ENCODE data around the gene GLS2. TPM values are rescaled to one million over a fixed set of nuclear protein-coding genes. Genes with fewer than 3 reads are reported as not detected.
"Not testable (repeated sequence)": the region's sequence is repeated elsewhere in the genome, so short reads cannot be mapped to it uniquely, and the experiment has no call there.

GLS2 gene
- total and polyA plus RNA-seq, 7 donors = 0.08 to 0.19 (median 0.15) TPM; not detected in 3

DNA sequence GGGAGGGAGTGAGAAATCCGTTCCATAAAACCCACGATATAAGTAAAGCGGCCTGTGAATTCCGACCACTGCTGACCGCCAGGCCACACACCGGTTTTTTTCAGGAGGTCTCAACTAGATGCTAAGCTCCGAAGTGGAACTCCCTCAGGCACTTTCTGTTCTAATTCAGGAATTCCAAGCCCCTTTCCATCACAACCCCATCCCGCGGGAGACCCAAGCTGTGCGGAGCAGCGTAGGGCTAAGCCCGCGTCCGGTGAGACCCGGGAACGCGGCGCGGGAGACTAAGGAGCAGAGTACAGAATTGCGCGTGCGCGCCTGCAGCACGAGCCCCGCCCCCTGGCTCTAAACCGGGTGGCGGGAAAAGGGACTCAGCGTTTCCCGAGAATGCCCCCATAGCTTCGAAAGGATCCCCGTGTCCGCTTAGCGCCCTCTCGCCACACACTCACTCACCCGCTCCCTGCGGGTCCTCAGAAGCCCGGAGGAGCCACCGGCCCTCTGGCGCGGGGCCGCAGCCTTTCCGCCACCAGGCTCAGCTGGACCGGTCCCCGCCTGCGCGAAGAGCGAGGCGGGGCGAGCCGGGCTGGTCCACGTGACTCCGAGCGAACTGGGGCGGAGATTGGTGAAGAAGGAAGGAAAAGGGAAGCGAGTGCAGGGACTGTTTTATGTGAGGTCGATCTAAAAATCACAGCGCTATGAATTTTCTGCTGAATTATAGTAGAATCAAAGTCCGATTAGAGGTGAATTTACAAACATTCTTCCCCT lies 38.9 kb downstream of the GLS2 start, which contains the start of gene TIMELESS:
Gene TIMELESS (minus strand): TSS at position 567 of the 762 bp plus-strand sequence. CDS start 15,256 bp downstream, outside the sequence.
- ATAC-seq (peak; percentile 98 to 99 (median 98)), DNase-seq (peak; percentile 86 to 93)
- Histone ChIP-seq H3K27me3 (ENCODE audit: insufficient read depth in 3 of 3, low read length in 2 of 3) (no peaks in the 10 kb centered on the region), H3K4me3 (peak within 1 kb of the TSS; percentile 74), H3K4me1 (peaks cover 3% of the 10 kb centered on the region), H3K27ac (peak within 1 kb of the TSS; percentile 86), H3K9me3 (no peaks in the 10 kb centered on the region), H3K36me3 (ENCODE audit: insufficient read depth in 1 of 2, low read depth in 1 of 2) (no peaks in the 10 kb centered on the region)
- 0 to 1% (median 0%) methylated on average over 50 to 58 of the region's 58 CpGs for WGBS, 3 donors
- TF ChIP-seq, protein P1, sequence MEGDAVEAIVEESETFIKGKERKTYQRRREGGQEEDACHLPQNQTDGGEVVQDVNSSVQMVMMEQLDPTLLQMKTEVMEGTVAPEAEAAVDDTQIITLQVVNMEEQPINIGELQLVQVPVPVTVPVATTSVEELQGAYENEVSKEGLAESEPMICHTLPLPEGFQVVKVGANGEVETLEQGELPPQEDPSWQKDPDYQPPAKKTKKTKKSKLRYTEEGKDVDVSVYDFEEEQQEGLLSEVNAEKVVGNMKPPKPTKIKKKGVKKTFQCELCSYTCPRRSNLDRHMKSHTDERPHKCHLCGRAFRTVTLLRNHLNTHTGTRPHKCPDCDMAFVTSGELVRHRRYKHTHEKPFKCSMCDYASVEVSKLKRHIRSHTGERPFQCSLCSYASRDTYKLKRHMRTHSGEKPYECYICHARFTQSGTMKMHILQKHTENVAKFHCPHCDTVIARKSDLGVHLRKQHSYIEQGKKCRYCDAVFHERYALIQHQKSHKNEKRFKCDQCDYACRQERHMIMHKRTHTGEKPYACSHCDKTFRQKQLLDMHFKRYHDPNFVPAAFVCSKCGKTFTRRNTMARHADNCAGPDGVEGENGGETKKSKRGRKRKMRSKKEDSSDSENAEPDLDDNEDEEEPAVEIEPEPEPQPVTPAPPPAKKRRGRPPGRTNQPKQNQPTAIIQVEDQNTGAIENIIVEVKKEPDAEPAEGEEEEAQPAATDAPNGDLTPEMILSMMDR (IDR thresholded peaks at IDR 0.05) = no peak
- intact Hi-C loops (cut with DNase I) = loop anchor here in 1 of 2 donors (5.0 kb wide), 1 partner anchor 87 kb away; the partner anchor contains the start of genes APOF and STAT2

DNA sequence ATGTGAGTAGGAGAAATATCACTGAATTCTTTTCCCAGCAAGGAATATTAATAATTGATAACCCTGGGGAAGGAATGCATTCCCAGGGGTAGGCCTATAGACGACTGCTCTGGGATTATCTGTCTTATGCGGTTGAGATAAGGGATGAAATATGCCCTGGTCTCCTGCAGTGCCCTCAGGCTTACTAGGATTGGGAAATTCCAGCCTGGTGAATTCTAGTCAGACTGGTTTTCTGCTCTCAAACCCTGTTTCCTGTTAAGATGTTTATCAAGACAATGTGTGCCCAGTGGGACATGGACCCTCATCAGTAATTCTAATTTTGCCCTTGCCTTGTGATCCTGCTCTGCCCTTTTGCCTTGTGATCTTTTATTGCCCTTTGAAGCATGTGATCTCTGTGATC lies 44.8 kb downstream of the GLS2 start:
- H3K27ac ChIP-seq; DNase-seq; intact Hi-C loops (cut with DNase I): not testable (repeated sequence)

DNA sequence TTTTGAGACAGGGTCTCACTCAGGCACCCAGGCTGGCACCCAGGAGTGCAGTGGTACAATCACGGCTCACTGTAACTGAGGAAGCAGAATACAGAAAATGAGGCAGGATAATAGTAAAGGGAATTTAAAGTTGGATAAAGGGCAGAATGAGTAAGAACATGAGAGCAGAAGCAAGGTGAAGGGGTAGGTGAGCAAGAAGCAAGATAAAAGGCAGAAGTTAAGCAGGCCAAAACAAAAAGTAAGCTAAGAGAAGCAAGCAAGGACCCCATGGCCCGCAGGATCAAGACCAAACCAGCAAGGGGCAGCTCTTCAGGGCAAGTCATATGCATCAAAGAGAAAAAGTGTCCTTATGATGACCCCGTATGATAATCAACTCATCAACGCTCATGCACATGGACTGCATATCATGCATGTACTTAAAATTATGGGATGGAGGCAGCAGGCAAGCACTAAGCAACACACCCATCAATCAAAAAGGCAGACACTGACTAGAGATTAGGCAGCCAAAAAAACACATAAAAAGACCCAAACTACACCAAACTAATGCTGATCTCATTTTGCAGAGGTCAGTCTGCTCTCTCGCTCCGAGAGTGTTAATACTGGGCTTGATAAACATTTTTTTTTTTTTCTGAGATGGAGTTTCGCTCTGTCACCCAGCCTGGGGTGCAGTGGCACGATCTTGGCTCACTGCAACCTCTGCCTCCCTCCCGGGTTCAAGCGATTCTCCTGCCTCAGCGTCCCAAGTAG lies 50.4 kb downstream of the GLS2 start:
- TF ChIP-seq, protein P1 (IDR thresholded peaks at IDR 0.05) = no peak
- ATAC-seq = no peak

More for the DNA sequence above, 44.8 kb downstream of the GLS2 start:
- ATAC-seq; H3K4me1 ChIP-seq; H3K36me3 ChIP-seq (ENCODE audit: insufficient read depth in 1 of 2, low read depth in 1 of 2); H3K4me3 ChIP-seq; H3K27me3 ChIP-seq (ENCODE audit: insufficient read depth in 3 of 3, low read length in 2 of 3); H3K9me3 ChIP-seq: not testable (repeated sequence)
- WGBS, 3 donors = 64 to 87% (median 86%) methylated on average over 2 of the region's 2 CpGs

DNA sequence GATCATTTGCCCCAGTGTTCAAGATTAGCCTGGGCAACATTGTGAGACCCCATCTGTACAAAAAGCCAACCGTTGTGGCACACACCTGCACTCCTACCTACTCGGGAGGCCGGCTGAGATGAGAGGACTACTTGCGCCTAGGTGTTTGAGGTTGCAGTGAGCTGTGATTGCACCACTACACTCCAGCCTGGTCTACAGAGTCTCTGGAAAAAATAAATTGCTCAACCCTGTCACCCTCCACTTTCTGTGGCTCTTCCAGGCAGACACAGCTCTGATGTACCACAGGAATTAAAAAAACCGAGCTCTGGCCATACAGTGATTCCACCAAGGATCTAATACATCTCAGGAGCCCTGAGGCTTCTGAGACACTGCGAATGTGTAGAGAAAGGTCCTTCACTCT lies 53.1 kb downstream of the GLS2 start:
- H3K4me1 ChIP-seq = no peaks in the 10 kb centered on the region
- intact Hi-C loops (cut with DNase I) = no loop called here
- ATAC-seq (no peak), DNase-seq (no peak)
- no peaks in the 10 kb centered on the region for H3K27me3 ChIP-seq (ENCODE audit: insufficient read depth in 3 of 3, low read length in 2 of 3)
- no peaks in the 10 kb centered on the region for H3K9me3 ChIP-seq
- TF ChIP-seq, protein P1 (IDR thresholded peaks at IDR 0.05) = no peak
- 92 to 96% (median 95%) methylated on average over 6 of the region's 6 CpGs for WGBS, 3 donors
- H3K4me3 ChIP-seq = no peak overlapping the region
- peaks cover 0 to 18% of the 10 kb centered on the region in 2 donors for H3K36me3 ChIP-seq (ENCODE audit: insufficient read depth in 1 of 2, low read depth in 1 of 2)
- no peak overlapping the region for H3K27ac ChIP-seq

More for the DNA sequence above, 50.4 kb downstream of the GLS2 start:
- H3K4me1 ChIP-seq = no peaks in the 10 kb centered on the region
- H3K4me3 ChIP-seq = no peak overlapping the region
- DNase-seq = no peak
- peaks cover 0 to 8% of the 10 kb centered on the region in 2 donors for H3K36me3 ChIP-seq (ENCODE audit: insufficient read depth in 1 of 2, low read depth in 1 of 2)
- H3K27me3 ChIP-seq (ENCODE audit: insufficient read depth in 3 of 3, low read length in 2 of 3) = no peaks in the 10 kb centered on the region
- 91% methylated on average over 11 of the region's 11 CpGs for WGBS, 3 donors
- intact Hi-C loops (cut with DNase I) = no loop called here
- no peak overlapping the region for H3K27ac ChIP-seq
- no peaks in the 10 kb centered on the region for H3K9me3 ChIP-seq

DNA sequence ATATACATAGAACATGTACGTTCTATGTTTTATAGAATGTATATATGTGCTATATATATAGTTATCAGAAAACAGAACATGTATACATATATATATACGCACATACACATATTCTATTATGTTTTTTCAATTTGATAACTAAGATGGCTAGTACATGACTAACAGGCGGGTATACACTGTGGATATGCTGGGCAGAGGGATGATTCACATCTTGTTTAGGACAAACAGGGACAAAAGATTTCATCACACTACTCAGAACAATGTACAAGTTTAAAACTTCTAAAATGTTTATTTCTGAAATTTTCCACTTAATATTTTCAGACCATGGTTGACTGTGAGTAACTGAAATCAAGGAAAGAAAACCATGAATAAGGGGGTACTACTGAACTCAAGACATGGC lies 56.1 kb downstream of the GLS2 start:
- TF ChIP-seq, protein P1 (IDR thresholded peaks at IDR 0.05) = no peak
- H3K9me3 ChIP-seq = no peaks in the 10 kb centered on the region
- no peak overlapping the region for H3K27ac ChIP-seq
- intact Hi-C loops (cut with DNase I) = no loop called here
- no peaks in the 10 kb centered on the region for H3K4me1 ChIP-seq
- DNase-seq = no peak
- no peaks in the 10 kb centered on the region for H3K27me3 ChIP-seq (ENCODE audit: insufficient read depth in 3 of 3, low read length in 2 of 3)
- H3K36me3 ChIP-seq (ENCODE audit: insufficient read depth in 1 of 2, low read depth in 1 of 2) = peaks cover 0 to 26% of the 10 kb centered on the region in 2 donors
- no peak overlapping the region for H3K4me3 ChIP-seq
- WGBS, 3 donors = 97 to 99% (median 98%) methylated on average over 3 of the region's 3 CpGs
- ATAC-seq = no peak

All from psoas muscle (tissue), 8 donors.